HEK293 (cell line): ENCODE measurements around the gene IGSF9.

Experiments used
- CTCF ChIA-PET: fragments of 350-600 bp; formaldehyde crosslinking; extraction: SDS; loops from one replicate; lab custom pipeline; 2021; ENCODE audit warnings: antibody characterized with exemption; lab: Yijun Ruan, JAX
- POLR2A ChIA-PET: fragments of 300-600 bp; formaldehyde crosslinking; extraction: SDS; loops from one replicate; lab custom pipeline; 2020; ENCODE audit warnings: antibody characterized with exemption, inconsistent platforms; lab: Yijun Ruan, JAX
- H3K27ac ChIP-seq: fragments of 200-500 bp; sonication (Bioruptor generic); 2 replicates; pipeline ENCODE4 v1.5.1; 2014; ENCODE audit warnings: low read depth, low read length, control low read depth, inconsistent platforms; ENCODE audit errors: extremely low read depth
- H3K36me3 ChIP-seq, 2 experiments: fragments of 200-500 bp in 1 of 2; sonication (Bioruptor generic) in 1 of 2; 1 replicate in 1 of 2; 2 replicates in 1 of 2; pipeline ENCODE4 v1.5.1; 2014 to 2017; ENCODE audit warnings: inconsistent platforms in 2 of 2, low read length in 2 of 2; ENCODE audit not compliant: control insufficient read depth in 2 of 2, insufficient read depth in 1 of 2
- H3K4me1 ChIP-seq: fragments of 200-500 bp; sonication (Bioruptor generic); 2 replicates; pipeline ENCODE4 v1.5.1; 2014; ENCODE audit warnings: mild to moderate bottlenecking, low read length, inconsistent platforms; ENCODE audit not compliant: control insufficient read depth, insufficient read depth
- H3K4me3 ChIP-seq: 2 replicates; pipeline ENCODE4 v1.5.1; 2011; ENCODE audit warnings: low read depth, mild to moderate bottlenecking, control low read depth, low read length, moderate library complexity
- H3K9me3 ChIP-seq: fragments of 200-500 bp; sonication (Bioruptor generic); 2 replicates; pipeline ENCODE4 v1.5.1; 2014; ENCODE audit warnings: low read depth, low read length, inconsistent platforms; ENCODE audit not compliant: control insufficient read depth, insufficient read depth
- GLI4 ChIP-seq: fragments of 450-650 bp; formaldehyde crosslinking; IDR thresholded peaks from 2 replicates; pipeline ENCODE4 v1.5.1; 2016; ENCODE audit warnings: missing biosample characterization, missing genetic modification characterization
- GLIS1 ChIP-seq: fragments of 450-650 bp; formaldehyde crosslinking; IDR thresholded peaks from 2 replicates; pipeline ENCODE4 v1.5.1; 2016; ENCODE audit warnings: missing biosample characterization, missing genetic modification characterization
- HOXA7 ChIP-seq: sonication (generic); formaldehyde crosslinking; IDR thresholded peaks from 2 replicates; pipeline ENCODE4 v1.8.1; 2022; ENCODE audit warnings: missing genetic modification reagents, borderline replicate concordance
- HOXC10 ChIP-seq: sonication (generic); formaldehyde crosslinking; IDR thresholded peaks from 2 replicates; pipeline ENCODE4 v1.8.1; 2023; ENCODE audit warnings: mild to moderate bottlenecking, missing genetic modification reagents
- INSM2 ChIP-seq: fragments of 450-650 bp; formaldehyde crosslinking; IDR thresholded peaks from 2 replicates; pipeline ENCODE4 v1.5.1; 2016; ENCODE audit warnings: missing biosample characterization, missing genetic modification characterization
- KLF17 ChIP-seq: fragments of 450-650 bp; formaldehyde crosslinking; IDR thresholded peaks from 2 replicates; pipeline ENCODE4 v1.5.1; 2016; ENCODE audit warnings: missing biosample characterization, missing genetic modification characterization
- KLF8 ChIP-seq: fragments of 450-650 bp; formaldehyde crosslinking; IDR thresholded peaks from 2 replicates; pipeline ENCODE4 v1.5.1; 2016; ENCODE audit warnings: missing biosample characterization, missing genetic modification characterization
- ZBTB20 ChIP-seq: fragments of 450-650 bp; formaldehyde crosslinking; IDR thresholded peaks from 2 replicates; pipeline ENCODE4 v1.5.1; 2016; ENCODE audit warnings: missing biosample characterization, missing genetic modification characterization
- ZBTB49 ChIP-seq: fragments of 450-650 bp; formaldehyde crosslinking; IDR thresholded peaks from 2 replicates; pipeline ENCODE4 v1.5.1; 2016; ENCODE audit warnings: missing biosample characterization, missing genetic modification characterization, low read depth
- ZNF155 ChIP-seq: fragments of 450-650 bp; formaldehyde crosslinking; IDR thresholded peaks from 2 replicates; pipeline ENCODE4 v1.5.1; 2016; ENCODE audit warnings: missing biosample characterization, missing genetic modification characterization
- ZNF157 ChIP-seq: fragments of 450-650 bp; formaldehyde crosslinking; IDR thresholded peaks from 2 replicates; pipeline ENCODE4 v1.5.1; 2016; ENCODE audit warnings: missing biosample characterization, missing genetic modification characterization
- ZNF174 ChIP-seq: fragments of 450-650 bp; formaldehyde crosslinking; IDR thresholded peaks from 2 replicates; pipeline ENCODE4 v1.5.0; 2017; ENCODE audit warnings: missing biosample characterization, mild to moderate bottlenecking, missing genetic modification characterization
- ZNF175 ChIP-seq: fragments of 450-650 bp; formaldehyde crosslinking; IDR thresholded peaks from 2 replicates; pipeline ENCODE4 v1.5.1; 2016; ENCODE audit warnings: missing biosample characterization, missing genetic modification characterization
- ZNF239 ChIP-seq: fragments of 450-650 bp; formaldehyde crosslinking; IDR thresholded peaks from 2 replicates; pipeline ENCODE4 v1.5.1; 2016; ENCODE audit warnings: missing biosample characterization, missing genetic modification characterization
- ZNF24 ChIP-seq: fragments of 450-650 bp; formaldehyde crosslinking; IDR thresholded peaks from 2 replicates; pipeline ENCODE4 v1.5.1; 2016; ENCODE audit warnings: missing biosample characterization, missing genetic modification characterization
- ZNF292 ChIP-seq: fragments of 450-650 bp; formaldehyde crosslinking; IDR thresholded peaks from 2 replicates; pipeline ENCODE4 v1.5.1; 2016; ENCODE audit warnings: low read depth, missing biosample characterization, missing genetic modification characterization, borderline replicate concordance
- ZNF354C ChIP-seq: fragments of 450-650 bp; formaldehyde crosslinking; IDR thresholded peaks from 2 replicates; pipeline ENCODE4 v1.5.1; 2016; ENCODE audit warnings: missing biosample characterization, missing genetic modification characterization, low read depth, borderline replicate concordance
- ZNF600 ChIP-seq: fragments of 450-650 bp; formaldehyde crosslinking; IDR thresholded peaks from 2 replicates; pipeline ENCODE4 v1.5.1; 2016; ENCODE audit warnings: missing biosample characterization, missing genetic modification characterization
- TF ChIP-seq, protein P1 (sequence below): fragments of 450-650 bp; formaldehyde crosslinking; IDR thresholded peaks from 2 replicates; pipeline ENCODE4 v1.5.1; 2016; ENCODE audit warnings: missing biosample characterization, missing genetic modification characterization

IGSF9 gene

GRCh38 chr1:159973350-159973940 is 28.0 kb upstream of the IGSF9 start:
- no peak for TF ChIP-seq ZBTB20 (tag by site-specific recombination)
- TF ChIP-seq ZNF157 (tag by site-specific recombination) = no peak
- TF ChIP-seq KLF8 (tag by site-specific recombination) = no peak
- TF ChIP-seq ZNF174 (tag by site-specific recombination) = no peak
- TF ChIP-seq HOXC10 (CRISPR knock-in tag) = no peak
- no peak for TF ChIP-seq ZNF354C
- no peak for TF ChIP-seq GLI4
- TF ChIP-seq ZBTB49 (tag by site-specific recombination) = no peak
- no peak for TF ChIP-seq ZNF292
- TF ChIP-seq KLF17 (tag by site-specific recombination) = no peak
- TF ChIP-seq ZNF24 (tag by site-specific recombination) = no peak
- no peak for TF ChIP-seq HOXA7 (CRISPR knock-in tag)
- TF ChIP-seq ZNF600 = no peak
- TF ChIP-seq ZNF155 = no peak
- no peak for TF ChIP-seq INSM2 (tag by site-specific recombination)
- no peak for TF ChIP-seq ZNF175 (tag by site-specific recombination)
- TF ChIP-seq ZNF239 (tag by site-specific recombination) = no peak
- Histone ChIP-seq H3K27ac (no peak overlapping the region), H3K4me1 (no peaks in the 10 kb centered on the region), H3K9me3 (no peaks in the 10 kb centered on the region), H3K4me3 (no peak overlapping the region), H3K36me3 (no peaks in the 10 kb centered on the region)
- POLR2A ChIA-PET = no interaction called here
- CTCF ChIA-PET = interaction anchor here (1.1 to 2.0 kb wide), 2 partner anchors 33 to 35 kb away, joined by 3 to 7 read pairs; no protein-coding TSS in a partner anchor

DNA sequence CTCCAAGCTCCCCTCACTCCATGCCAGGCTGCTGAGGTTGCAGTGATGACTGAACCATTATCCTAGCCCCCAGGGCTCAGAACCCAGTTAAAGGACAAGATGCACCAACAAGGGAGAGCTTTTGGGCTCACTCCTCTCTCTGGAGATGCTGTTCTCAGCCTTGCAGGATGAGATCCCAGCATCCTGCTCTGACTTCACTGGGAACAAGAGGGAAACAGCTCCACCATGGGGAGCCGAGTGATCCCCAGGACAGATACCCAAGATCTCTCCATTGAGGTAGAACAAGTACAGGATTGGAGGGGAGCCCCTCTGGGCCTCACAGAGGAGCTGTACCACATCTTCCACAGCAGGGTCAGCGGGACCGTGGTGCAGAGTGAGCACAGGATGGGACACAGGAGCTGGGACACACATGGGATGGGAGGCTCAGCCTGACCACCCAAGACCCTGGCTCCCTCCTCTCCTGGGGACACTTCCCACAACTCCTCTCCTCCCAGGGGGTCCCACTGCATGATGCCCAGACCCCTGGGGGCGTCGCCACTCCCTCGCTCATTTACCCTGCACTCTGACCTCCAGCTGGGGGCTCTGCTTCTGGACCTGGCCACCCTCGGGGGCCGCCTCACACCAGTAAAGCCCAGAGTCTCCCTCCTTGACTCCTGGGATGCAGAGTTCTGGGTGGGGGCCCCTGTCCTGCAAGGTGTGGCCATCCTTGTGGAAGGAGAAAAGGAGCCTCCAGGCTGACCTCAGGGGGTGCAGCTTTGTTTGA is 27.2 kb upstream of the IGSF9 start:
- peak; percentile 51 for TF ChIP-seq GLIS1 (tag by site-specific recombination)
- TF ChIP-seq, protein P1, sequence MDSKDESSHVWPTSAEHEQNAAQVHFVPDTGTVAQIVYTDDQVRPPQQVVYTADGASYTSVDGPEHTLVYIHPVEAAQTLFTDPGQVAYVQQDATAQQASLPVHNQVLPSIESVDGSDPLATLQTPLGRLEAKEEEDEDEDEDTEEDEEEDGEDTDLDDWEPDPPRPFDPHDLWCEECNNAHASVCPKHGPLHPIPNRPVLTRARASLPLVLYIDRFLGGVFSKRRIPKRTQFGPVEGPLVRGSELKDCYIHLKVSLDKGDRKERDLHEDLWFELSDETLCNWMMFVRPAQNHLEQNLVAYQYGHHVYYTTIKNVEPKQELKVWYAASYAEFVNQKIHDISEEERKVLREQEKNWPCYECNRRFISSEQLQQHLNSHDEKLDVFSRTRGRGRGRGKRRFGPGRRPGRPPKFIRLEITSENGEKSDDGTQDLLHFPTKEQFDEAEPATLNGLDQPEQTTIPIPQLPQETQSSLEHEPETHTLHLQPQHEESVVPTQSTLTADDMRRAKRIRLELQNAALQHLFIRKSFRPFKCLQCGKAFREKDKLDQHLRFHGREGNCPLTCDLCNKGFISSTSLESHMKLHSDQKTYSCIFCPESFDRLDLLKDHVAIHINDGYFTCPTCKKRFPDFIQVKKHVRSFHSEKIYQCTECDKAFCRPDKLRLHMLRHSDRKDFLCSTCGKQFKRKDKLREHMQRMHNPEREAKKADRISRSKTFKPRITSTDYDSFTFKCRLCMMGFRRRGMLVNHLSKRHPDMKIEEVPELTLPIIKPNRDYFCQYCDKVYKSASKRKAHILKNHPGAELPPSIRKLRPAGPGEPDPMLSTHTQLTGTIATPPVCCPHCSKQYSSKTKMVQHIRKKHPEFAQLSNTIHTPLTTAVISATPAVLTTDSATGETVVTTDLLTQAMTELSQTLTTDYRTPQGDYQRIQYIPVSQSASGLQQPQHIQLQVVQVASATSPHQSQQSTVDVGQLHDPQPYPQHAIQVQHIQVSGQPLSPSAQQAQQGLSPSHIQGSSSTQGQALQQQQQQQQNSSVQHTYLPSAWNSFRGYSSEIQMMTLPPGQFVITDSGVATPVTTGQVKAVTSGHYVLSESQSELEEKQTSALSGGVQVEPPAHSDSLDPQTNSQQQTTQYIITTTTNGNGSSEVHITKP (tag by site-specific recombination) = no peak
- CTCF ChIA-PET = interaction anchor here (0.6 to 3.8 kb wide), 5 partner anchors 32 to 174 kb away, joined by 3 to 22 read pairs (median 4); no protein-coding TSS in a partner anchor
- no peaks in the 10 kb centered on the region for H3K36me3 ChIP-seq
- no peak overlapping the region for H3K4me3 ChIP-seq
- H3K27ac ChIP-seq = no peak overlapping the region
- no peaks in the 10 kb centered on the region for H3K9me3 ChIP-seq
- no peaks in the 10 kb centered on the region for H3K4me1 ChIP-seq
- POLR2A ChIA-PET = interaction anchor here (1.1 kb wide), 1 partner anchor 57 kb away, joined by 4 read pairs; no protein-coding TSS in a partner anchor
